Sciatic nerve (tissue), 2 donors: ENCODE measurements around the gene ZNF256. TPM values are rescaled to one million over a fixed set of nuclear protein-coding genes. Genes with fewer than 3 reads are reported as not detected.
A peak's percentile ranks its signal among the peaks of the same experiment; 100 is the strongest.

Experiments used
- ATAC-seq: fragments of 200-7000 bp; cut with Tn5 transposase; one replicate; pipeline ENCODE4 v1.9.1; 2020; ENCODE audit warnings: mild to moderate bottlenecking, moderate library complexity
- DNase-seq: peaks from one replicate; pipeline ENCODE4 v3.0.0-alpha.2; 2020; ENCODE audit warnings: low spot score
- intact Hi-C: fragments of 100-400 bp; cut with DNase I; formaldehyde crosslinking; loops from one replicate; pipeline ENCODE4 v1.14.2; 2022
- total RNA-seq: library from RNA; stranded (reverse); fragmentation: NEBNext Ultra II Directional; extraction: Animal tissue kit (Norgen Biotek cat#: 25700); gene quantifications from one replicate; pipeline ENCODE4 v1.2.1, GENCODE V29; 2021
- donor health status: DM: no; HTN: no; CAD: no.
- donor health status: DM: no; HTN: no; CAD: no.

The ZNF256 gene
- 6.5 TPM for total RNA-seq

DNA sequence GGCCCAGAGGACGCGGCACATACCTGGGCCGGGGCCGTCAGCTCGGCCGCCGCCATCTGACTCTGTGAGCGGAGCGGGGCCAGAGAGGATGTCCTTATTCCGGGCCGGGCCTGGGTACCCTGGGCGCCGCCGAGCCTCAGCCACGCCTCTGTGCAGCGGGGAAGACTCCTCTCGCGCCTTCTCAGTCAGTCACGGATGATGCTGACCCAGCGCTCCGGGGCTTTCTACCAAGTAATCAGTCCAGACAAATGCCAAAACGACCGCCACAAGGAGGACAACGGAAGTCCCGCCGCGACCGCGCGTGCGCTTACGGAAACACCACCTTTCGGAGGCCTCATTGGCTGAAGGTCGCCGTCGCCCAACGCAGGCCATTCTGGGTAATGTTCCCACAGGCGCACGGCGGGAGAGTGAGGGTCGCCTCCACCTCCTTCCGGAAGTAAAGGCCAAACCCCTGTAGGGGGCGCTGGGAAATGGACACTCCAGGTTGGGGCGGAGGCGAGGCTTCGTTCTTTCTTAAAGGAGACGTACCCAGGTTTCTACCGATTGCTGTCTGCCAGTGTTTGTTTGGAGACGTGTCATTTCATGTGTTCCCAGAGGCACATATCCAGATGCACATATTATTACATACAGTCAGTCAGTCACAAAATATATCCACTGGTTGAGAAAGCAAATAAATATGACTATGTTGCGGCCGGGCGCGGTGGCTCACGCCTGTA is at the start of gene ZNF256:
Gene ZNF256 (minus strand): TSS at position 288 of the 716 bp plus-strand sequence. CDS start 232 bp downstream, at position 56.
- ATAC-seq: peak; percentile 100
- DNase-seq: peak; percentile 94
- intact Hi-C loops: no loop called here

DNA sequence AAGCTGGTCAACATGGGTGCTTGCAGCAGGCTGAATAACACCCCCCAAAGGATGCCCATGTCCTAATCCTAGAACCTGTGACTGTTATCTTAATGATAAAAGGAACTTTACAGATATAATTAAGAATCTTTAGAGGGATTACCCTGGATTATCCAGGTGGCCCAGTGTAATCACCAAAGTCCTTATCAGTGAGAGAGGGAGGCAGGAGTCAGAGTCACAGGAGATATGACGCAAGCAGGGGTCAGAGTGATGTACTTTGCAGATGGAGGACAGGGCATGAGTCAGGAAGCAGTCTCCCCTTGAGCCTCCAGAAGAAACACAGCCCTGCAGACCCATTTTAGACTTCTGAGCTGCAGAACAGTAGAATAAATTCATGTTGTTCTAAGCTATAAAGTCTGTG is 45.3 kb upstream of the ZNF256 start:
- intact Hi-C loops: no loop called here
- ATAC-seq (no peak), DNase-seq (no peak)

DNA sequence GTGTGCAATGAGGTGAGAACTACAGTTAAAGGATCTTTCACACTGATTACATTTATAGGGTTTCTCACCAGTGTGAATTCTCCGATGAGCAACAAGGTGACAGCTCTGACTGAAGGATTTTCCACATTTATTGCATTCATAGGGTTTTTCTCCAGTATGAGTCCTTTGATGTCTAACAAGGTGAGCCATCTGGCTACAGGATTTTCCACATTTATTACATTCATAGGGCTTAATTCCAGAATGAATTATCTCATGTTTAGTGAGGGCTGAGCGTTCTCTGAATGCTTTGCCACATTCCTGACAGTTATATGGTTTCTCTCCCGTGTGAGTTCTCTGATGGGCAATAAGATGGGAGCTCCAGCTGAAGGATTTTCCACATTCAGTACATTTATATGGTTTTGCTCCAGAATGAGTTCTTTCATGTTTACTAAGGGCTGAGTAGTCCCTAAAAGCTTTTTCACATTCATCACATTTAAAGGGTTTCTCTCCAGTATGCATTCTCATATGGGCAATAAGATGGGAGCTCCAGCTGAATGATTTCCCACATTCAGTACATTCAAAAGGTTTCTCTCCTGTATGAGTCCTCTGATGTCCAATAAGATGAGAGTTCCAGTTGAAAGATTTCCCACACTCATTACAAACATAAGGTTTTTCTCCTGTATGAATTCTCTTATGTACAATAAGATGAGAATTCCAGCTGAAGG is 31.2 kb upstream of the ZNF256 start:
- ATAC-seq (no peak), DNase-seq (no peak)
- intact Hi-C loops: no loop called here

GRCh38 chr19:57974434-57974833 is 26.9 kb upstream of the ZNF256 start, which contains the start of gene C19orf18:
Gene C19orf18, minus strand, starts transcription at chr19:57974534. Its CDS starts 102 bp downstream, at chr19:57974432.
- ATAC-seq: no peak
- intact Hi-C loops: no loop called here
- no peak for DNase-seq

- intact Hi-C loops: no loop called here
- ATAC-seq: no peak
These were observed 17.3 kb upstream of the ZNF256 start for GRCh38 chr19:57964761-57965160.

DNA sequence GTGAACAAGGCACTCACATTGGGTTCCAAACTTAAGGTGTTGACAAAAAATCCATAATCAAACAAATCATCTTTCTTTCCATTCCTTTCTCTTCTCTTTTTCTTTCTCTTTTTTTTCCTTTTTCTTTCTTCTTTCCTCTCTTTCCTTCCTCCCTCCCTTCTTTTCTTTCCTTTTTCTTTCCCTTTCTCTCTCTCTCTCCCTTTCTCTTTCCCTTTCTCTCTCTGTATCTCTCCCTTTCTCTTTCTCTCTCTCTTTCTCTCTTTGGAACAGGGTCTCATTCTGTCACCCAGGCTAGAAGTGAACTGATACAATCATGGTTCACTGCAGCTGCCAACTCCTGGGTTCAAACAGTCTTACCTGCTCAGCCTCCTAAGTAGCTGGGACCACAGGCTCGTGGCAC is 14.3 kb upstream of the ZNF256 start:
- intact Hi-C loops: no loop called here
- no peak for ATAC-seq
- DNase-seq: no peak

More at GRCh38 chr19:57964761-57965160, 17.3 kb upstream of the ZNF256 start:
- DNase-seq: no peak

DNA sequence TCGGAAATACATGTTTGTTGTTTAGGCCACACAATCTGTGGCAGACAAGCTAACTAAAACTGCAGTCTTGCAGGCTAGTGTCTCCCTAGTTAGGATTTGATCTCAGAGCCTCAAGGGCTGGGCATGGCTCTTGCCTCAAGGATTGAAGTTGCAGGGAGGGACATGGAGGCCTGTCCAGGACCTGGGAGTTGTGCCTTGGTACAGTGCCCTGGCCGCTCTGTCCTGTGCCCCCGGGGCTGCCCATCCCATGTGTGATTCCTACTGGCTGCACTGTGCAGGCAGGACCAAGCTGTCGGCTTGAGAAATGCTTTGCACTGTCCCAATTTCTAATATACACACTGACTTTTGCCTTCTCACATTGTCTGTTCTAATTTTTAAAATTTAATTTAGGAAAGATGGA is 7.5 kb upstream of the ZNF256 start:
- intact Hi-C loops: no loop called here
- DNase-seq (no peak), ATAC-seq (no peak)

DNA sequence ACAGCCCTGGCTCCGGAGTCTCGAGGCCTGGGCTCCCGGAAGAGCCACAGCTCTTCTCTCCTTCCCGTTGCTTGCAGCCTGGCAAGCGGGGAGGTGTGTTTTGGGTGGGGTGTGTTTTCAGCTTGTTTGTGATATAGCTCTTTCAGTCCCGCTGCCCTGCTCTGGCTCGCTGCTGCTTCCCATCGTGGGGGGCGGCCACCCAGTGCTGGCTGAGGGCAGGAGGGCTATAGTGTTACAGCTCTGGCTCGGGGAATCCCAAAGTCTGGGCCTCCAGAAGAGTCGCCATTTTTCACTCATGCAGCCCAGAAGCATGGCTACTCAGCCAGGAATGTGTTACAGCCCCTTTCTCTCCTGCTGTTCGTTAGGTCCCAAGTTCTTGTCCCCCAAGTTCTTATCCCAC is 2.2 kb upstream of the ZNF256 start:
- DNase-seq (no peak), ATAC-seq (no peak)
- intact Hi-C loops: no loop called here

- intact Hi-C loops: no loop called here
- ATAC-seq (no peak), DNase-seq (no peak)
These were observed 1.8 kb upstream of the ZNF256 start for GRCh38 chr19:57949296-57949695.

DNA sequence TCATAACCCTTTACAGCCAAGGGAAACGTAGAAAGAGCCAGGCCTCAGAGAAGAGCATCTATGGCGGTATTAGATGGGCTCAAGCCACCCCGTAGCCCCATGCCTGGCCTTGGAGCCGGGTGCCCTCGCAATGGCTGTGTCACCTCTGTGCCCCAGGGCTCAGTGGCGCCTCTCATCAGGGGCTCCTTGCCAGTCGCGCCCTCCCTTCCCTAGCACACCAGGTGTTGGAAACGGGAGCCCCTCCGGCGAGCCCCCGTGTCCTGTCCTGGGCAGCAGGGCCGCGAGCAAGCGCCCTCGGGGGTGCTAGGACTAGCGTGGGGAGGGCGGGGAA is 453 bp downstream of the ZNF256 start:
- DNase-seq (no peak), ATAC-seq (no peak)
- intact Hi-C loops: no loop called here

DNA sequence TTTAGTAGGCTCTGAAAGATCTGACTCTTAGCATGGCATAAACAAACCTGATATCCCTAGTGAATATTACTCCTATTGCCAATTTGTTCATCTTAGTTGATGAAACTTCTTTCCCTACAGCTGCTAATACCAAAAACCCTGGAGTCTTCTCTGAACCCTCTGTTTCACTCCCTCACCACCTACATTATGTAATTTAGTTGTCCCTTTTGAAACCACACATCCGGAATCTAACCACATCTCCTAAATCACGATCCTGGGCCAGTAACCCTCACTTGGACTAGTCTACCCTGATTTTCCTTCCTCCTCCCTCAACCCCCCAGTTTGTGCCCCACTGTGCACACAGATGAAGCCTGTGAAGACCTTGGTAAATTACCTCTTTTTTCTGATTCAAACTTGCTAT is 1.2 kb downstream of the ZNF256 start:
- intact Hi-C loops: no loop called here
- no peak for ATAC-seq
- no peak for DNase-seq

- no peak for DNase-seq
- ATAC-seq: no peak
- intact Hi-C loops: no loop called here
These were observed 5.9 kb downstream of the ZNF256 start for GRCh38 chr19:57941593-57941992.

DNA sequence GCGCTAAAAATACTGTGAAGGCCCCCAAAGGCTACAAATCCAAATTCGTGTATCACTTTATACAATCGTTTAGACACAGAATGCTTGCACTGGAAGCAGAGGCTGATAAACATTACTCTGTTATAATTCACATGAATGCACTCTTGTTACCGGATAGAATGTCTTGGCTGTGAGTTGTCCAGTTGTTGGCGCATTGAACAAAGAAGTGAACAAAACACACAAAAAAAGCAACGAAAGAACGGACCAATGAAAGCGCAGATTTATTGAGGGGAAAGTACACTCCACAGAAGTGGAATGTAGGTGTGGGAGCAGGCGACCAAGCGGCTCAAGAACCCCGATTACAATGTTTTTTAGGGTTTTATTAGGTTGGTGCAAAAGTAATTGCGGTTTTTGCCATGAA is 11.8 kb downstream of the ZNF256 start:
- ATAC-seq (no peak), DNase-seq (no peak)
- intact Hi-C loops: no loop called here

DNA sequence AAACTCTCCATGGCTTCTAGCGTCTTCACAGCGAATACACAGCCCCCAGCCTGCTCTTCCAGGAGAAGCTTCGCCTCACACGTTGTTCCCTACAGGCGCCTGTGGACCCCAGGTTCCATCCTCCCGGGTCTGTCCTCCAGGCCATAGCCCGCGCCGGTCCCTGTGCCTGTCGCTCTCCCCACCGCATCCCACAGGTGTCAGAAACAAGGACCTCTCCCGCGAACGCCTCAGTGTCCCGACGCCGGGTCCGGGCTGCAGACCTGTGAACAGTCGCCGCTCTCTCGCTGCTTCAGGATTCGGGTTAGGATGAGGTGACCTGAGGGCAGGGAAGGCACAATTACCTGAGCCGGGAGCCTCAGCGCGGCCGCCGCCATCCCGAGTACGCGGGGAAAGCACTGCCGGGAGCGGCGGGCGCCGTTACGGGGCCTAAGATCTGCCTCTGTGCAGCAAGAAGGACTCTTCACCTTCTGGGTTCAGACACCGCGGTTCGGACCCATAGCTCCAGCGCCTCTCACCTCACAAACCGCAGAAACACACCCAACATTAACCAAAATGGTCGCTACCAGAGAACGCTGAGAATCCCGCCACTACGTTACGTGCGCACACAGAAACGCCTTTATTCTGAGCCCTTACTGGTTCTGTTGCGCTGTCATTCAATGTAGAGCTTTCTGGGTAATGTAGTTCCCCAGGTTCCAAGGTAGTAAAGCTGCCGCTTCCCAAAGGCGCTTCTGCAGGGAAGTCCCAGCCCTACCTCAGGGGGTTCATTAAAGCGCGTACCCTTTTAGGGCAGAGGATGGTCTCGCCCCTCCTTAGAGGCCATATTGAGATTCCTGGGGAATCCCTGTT is 12.5 kb downstream of the ZNF256 start, which contains the start of gene ZNF418:
Gene ZNF418 (minus strand): TSS at position 583 of the 846 bp plus-strand sequence. CDS start 1,580 bp downstream, outside the sequence.
- DNase-seq: peak; percentile 57
- peak; percentile 99 for ATAC-seq
- intact Hi-C loops: no loop called here

- intact Hi-C loops: no loop called here
- no peak for ATAC-seq
- no peak for DNase-seq
These were observed 19.9 kb downstream of the ZNF256 start for GRCh38 chr19:57927587-57927986.

GRCh38 chr19:57916168-57916995 is 31.1 kb downstream of the ZNF256 start, which contains the start of gene ZNF417:
Gene ZNF417, minus strand, starts transcription at chr19:57916592. Its CDS starts 181 bp downstream, at chr19:57916411.
- DNase-seq (peak; percentile 83), ATAC-seq (peak; percentile 100)
- intact Hi-C loops: loop anchor here (5.0 kb wide), 1 partner anchor 1489 kb away; no protein-coding TSS in a partner anchor

DNA sequence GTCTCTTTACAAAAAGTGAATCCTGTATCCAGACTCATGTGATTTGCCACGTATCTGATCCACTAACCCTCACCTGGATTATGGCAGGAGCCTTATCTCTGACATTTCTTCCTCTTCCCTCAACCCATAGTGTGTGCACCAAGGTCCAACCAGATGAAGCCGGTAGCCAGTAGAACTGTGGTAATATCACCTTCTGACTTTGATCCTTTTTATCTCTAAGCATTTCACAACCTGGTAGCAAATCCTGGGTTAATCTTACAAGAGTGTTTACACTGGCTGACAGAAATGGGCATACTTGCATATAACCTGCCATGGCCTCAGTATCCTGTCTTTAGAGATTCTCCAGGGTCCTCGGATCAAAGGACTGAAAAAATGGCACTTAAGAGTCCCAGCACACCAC is 33.0 kb downstream of the ZNF256 start:
- DNase-seq (no peak), ATAC-seq (no peak)
- intact Hi-C loops: no loop called here

DNA sequence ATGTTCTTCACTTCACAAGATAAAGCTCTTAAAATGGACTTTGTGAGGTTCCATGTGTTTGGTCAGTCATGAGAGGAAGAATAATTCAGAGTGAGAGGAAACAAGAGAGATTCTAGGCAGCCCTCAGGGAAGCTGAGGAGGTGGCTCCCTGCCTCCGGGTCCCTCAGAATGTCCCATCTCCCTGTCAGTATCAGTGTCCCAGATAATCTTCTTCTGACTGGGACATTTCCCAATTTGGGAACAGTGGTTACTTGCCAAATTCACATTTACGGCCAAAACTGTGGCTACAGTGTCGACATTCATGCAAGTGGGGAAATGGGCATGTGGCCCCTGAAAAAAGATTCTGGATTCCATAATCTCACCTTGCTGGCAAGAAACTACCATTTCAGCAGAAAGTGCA is 40.1 kb downstream of the ZNF256 start:
- no peak for DNase-seq
- intact Hi-C loops: no loop called here
- no peak for ATAC-seq

GRCh38 chr19:57905258-57905657 is 42.2 kb downstream of the ZNF256 start:
- intact Hi-C loops: no loop called here
- ATAC-seq (no peak), DNase-seq (no peak)
